ENCODE results near the gene GDF10.

GDF10 gene

DNA sequence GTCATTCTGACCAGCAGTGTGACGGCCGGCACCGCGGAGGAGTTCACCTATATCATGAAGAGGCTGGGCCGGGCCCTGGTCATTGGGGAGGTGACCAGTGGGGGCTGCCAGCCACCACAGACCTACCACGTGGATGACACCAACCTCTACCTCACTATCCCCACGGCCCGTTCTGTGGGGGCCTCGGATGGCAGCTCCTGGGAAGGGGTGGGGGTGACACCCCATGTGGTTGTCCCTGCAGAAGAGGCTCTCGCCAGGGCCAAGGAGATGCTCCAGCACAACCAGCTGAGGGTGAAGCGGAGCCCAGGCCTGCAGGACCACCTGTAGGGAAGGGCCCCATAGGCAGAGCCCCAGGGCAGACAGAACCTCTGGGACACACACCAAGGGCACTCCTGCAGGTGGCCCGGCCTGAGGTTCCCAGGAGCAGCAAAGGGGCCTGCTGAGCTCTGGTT lies 57.2 kb downstream of the GDF10 start:
- no peak for DNase-seq

DNA sequence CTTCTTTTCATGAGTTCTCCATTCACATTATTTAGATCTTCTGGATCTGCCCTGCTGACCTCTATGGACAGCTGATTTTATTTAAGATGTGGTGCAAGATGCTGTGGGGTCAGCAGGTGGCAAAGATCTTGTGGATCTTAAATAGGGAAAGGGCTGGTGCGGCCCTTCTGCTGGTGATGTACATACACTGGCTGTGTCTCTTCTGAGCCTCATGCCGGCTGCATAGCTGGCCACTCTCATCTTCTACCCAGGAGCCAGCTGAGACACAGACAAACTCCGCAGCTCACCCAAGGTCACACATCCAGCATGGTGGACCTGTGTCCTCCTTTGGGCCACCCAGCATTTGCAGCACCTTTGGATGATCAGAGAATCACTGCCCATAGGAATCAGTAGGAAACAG lies 57.9 kb downstream of the GDF10 start:
- no peak for DNase-seq

DNA sequence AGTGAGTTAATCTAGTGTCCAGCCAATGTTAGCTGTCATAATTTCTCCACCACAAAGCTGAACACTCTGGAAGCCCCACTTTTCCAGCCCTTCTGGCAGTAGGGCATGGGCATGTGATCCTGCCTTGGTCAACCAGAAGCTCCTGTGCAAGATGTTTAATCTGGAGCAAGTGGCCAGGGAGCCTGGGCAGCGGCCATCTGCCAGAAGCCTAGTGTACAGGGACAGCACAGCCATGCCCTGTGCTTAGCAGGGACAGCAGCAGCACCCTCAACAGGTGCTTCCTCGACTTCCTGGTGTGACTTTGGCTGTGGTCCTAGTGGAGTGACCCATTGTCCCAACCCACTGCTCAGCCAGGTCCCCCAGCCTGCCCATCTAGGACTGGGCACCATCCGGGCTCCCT lies 58.5 kb downstream of the GDF10 start:
- DNase-seq: no peak

DNA sequence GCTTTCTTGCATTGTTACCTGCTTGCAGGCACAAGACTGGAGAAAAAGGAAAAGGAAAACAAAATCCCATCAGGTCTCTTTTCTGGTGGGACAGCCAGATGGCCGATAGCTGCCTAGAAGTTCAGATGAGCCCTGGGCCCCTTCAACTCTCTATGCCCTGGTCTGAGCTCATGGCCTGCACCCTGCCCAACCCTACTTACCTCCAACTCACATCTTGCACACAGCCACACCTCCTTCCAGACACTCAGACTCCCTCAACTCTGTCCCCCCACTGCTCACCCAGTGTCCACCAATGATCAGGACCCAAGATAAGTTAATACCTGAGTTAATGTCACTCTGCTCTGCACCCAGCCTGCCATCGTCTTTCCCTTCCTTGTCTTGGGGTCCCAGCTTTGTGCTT lies 59.1 kb downstream of the GDF10 start:
- no peak for DNase-seq

DNA sequence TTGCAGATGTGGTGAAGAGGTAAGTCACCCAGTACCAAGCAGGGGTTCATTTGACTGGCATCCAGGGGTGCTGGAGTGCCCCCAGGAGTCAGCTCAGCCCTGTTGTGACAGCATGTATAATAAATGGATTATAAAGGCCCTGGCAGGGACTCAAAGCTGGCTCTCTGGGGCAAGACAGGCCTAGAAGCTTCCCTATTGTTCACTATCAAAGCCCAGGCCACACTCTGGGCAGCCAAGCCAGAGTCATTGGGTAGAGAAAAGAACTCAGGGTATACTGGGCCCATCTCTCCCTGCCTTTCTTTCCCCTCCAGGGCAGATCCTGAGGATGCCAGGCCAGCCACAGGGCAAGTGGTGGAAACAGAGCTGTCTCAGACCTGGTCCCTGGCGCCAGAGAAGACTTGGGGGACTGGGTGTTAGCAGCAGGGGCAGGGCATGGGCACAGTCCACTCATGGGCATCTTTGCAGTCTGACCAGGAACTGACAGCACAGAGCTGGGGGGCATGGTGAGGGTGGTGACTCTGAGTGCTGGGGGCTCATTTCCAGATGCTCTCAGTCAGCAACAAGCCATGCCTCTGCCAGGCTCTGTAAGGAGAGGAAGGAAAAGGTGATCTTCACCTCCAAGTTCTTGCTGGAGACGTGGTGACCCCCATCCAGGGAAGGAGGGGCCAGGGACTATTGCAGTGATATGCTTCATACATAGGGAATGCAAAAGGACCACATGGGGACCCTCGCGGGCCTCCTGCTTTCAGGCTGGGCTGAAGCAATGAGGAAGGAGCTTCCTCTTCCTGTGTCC lies 59.8 kb downstream of the GDF10 start:
- DNase-seq: no peak

DNA sequence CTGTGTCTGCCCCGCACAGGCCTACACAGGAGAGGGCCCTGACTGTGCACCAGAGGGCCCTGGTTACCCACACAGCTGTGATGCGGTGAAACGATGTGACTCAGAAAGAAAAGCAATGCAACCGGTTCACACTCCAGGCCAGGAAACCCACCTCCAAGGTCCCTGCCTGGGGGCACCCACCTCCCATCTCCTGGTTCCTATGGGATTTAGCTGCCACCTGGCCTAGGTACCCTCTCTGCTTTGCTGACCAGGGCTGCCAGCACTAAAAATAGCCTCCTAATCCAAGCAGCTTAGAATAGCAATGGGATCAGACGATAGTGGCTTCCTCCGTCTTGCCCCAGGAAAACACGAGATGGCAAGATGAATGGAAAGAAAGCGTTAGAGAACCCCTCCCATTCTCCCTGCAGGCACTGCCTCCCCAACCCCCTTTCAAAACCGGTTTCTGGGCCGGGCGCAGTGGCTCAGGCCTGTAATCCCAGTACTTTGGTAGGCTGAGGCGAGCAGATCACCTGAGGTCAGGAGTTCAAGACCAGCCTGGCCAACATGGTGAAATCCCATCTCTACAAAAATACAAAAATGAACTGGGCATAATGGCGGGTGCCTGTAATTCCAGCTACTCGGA lies 60.5 kb downstream of the GDF10 start:
- peak; percentile 9 for DNase-seq

DNA sequence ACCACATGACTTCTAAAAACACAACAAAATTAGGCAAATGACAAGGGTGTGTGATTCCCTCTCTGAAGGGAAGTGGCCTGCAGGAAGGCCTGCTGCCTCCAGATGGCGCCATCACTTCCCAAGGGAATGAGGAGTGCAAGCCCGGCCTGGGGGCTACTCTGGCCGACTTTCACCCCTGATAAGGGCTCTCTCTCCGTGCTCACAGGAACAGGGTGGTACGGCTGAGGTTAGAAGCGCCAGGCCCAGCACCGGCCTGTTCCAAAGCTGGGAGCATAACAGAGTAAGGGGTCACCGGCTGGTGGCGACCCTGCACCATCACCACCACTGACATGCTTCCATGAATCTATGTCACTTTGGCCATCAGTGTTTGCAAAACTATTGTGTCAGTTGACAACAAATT lies 61.3 kb downstream of the GDF10 start:
- peak; percentile 67 for DNase-seq

DNA sequence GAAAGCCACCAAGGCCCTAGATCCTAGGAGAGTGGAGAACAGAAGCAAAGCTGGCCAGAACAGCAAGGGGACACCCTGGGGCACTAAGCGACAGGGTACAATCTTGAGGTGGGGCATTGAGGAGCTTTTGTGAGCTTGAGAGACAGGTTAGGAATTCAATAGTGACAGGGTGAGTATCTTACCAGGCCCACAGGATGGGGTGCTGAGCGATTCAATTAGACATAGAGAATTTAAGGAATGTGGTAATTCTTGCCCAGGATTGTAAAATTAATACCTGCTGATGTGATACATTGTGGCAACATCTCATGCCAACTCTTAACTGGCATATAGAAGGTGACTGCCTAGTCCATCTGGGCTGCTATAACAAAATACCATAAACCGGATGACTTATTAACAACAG lies 62.2 kb downstream of the GDF10 start:
- no peak for DNase-seq

All from hematopoietic multipotent progenitor cell treated with erythropoietin and hydrocortisone succinate and interleukin-3 and kit ligand, for 4 days (in vitro differentiated cells).